ENCODE data around the gene PANX1.

The PANX1 gene

DNA sequence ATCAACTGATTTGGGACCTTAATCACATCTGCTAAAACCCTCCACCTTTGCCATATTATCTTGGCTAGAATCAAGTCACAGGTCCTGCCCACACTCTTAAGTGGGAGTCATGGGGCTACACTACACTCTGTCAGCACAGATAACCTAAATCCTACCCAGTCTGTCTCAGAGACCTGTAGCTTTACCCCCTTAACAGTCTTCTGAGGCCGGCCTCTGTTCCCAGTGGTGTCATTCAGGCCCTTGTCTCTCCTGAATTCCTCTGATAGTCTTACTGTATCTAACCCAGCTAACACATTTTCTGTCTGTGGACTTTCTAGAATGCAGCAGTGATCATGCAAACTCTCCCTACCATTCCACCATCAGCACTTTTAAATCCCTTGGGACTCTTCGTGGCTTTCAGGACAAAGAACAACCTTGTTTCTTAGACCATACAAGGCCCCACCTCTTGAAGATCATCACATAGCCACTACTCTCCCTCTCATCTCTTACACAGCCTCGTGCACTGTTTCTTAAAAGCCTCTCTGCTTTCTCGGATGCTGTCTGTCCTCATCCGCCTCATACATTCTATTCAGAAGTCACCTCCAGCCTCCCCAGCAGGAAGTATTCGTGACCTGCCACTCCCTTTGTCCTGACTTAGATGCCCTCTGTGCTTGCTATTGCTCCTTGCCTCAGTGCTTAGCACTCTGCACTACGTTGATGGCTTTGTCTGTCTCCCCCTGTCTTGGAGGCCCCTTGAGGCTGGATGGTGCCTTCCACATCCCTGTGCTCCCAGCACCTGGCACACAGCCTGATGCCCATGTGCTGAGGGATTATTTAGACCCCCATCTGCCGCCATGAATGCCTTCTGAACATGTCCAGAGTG lies 57.9 kb downstream of the PANX1 start:
- no peak for DNase-seq

DNA sequence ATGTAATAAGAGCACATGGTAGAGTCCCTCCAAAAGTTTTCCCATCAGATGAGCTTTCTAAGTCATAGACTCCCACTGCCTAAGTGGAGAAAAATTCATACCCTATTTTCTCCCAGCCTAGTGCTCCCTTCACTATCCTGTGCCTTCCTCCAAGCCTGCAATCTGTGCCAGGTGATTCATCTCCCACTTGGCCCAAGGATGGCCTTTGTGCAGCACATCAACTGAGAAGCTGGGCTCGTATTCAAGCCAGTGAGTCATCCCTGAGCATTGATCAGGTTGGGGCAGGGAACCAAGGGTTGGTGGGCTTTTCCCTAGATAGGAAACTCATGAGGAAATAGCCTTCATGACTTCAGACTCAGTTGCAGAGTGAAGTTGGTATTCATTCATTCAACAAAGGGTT lies 64.6 kb downstream of the PANX1 start:
- DNase-seq = no peak

DNA sequence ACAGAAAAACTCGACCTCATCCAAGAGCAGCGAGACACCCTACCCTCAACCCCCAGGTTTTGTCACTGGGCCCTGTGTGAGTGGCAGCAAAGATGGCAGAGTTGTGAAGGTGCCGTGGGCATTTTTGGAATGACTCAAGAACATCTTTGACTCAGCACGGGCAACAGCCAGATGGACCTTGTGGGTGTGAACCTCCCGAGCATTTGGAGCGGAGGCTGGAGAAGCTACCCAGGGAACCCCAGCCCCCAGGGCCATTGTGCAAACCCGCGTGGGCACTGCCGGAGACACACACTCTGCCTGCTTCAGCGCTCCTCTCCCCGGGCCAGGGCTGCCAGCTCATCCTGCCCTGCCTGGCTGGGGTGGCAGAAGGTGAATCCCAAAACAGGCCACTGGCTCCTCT lies 66.1 kb downstream of the PANX1 start:
- DNase-seq = no peak

DNA sequence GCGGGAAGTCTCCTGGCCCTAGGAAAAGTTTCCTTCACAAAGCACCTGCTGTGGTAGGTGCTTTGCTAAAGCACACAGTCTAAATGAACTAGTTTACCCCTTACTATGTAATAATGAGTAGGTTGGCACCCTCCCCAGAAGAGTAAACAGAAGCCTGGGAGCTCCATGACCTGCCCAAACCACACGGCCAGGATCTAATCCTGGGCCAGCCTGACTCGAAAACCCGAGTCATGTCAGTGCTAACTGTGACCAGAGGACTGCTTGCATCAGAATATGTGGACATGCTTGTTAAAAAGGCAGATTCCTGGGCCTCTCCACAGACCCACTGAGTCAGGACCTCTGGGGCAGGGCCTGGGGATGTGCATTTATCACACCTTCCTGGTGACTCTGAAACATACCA lies 67.7 kb downstream of the PANX1 start:
- no peak for DNase-seq

DNA sequence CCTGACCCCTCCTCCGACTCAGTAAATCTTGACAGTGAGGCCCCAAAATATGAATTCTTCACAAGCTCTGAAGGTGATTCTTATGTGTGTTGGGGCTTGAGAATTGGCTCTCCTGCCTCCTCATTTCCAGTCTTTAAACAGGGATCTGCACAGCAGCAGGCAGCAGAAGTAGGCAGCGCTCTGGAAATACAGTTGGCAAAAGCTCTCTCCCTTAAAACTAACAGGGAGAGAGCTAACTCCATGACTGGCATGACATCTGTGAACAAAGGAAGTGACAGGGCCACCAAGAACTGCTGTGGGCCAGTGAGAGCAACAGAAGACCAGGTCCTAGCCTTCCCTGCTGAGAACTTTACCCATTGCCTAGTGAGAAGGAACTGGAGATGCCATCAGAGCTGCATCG lies 70.1 kb downstream of the PANX1 start:
- DNase-seq = no peak

DNA sequence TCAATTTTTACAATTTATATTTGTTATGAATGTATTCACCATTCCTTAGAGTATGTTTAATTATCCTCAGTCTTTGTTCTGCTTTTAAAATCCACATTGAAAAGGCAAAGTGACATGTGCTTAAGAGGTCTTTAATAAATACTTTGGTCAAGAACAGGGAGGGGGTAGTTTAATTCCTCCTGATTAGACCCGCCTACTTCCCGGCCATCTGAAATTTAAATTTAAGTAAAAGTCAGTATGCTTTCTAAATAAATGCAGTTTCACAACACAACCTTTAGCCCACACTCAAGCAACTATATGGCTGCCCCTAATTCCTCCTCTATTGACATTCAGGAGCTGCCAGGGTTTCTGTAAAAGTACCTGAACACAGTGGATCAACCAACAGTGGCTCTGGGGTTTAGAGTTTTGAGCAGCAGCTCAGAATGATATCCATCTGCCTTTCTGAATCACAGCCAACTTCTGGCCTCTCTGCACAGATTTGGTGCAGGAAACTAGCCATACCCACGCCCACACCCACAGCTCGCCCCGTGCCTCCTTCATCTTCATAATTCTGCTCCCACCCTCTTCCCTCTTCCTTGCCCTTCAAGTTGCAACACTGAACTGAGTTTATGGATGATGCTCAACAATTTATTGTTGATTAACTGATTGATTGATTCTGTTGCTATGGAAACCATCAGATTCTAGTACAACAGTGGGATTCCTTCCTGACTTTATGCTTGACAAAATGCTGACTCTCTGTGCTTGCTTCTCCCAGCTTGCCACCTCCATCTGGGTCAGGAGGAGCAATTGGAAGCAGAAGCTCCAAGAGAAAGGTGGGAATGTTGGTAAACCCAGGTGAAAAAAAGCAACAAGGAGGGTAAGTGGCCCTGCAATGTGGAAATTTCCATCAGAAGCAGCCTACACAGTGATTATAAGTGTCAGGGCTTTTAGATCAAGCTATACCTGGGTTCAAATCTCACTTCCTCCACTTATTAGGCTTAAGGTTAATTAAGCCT lies 70.8 kb downstream of the PANX1 start:
- DNase-seq = no peak

DNA sequence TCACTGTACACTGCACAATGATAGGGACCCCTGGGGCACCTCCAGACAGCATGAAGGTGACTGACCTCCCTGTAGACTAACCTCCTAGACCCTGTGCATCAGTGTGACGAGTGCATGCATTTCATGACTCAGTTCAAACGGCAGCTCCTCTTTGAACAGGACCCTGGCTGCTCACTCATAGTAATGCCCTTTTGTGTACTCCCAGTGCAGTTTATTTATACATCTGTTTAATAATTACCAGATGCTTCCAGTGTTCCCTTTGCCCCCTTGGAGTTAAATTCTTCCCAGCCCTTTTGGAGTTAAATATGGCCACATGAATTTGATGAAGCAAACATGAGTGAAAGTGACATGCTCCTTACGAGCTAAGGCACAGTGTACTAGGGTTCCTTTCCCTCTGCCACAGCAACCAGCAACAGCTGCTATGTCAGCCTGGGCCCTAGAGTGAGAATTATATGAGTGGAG lies 72.4 kb downstream of the PANX1 start:
- DNase-seq = no peak

DNA sequence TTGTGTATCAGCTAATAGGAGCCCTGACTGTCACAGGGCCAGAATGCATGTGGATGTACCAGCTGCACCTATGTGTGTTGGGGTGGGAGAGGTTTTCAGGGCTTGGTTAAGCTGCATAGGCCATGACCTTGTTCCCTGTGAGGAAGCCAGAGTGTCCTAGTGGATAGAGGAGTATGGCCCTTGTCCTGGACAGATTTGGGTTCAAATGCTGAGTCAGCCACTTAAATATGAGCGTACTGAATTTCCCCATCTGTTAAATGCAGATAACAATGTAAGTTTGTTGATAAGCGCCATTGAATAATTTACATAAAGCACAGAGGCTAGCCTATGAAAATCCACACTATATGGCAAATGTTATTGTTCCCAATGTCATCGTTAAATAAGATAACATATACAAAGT lies 74.4 kb downstream of the PANX1 start:
- no peak for DNase-seq

DNA sequence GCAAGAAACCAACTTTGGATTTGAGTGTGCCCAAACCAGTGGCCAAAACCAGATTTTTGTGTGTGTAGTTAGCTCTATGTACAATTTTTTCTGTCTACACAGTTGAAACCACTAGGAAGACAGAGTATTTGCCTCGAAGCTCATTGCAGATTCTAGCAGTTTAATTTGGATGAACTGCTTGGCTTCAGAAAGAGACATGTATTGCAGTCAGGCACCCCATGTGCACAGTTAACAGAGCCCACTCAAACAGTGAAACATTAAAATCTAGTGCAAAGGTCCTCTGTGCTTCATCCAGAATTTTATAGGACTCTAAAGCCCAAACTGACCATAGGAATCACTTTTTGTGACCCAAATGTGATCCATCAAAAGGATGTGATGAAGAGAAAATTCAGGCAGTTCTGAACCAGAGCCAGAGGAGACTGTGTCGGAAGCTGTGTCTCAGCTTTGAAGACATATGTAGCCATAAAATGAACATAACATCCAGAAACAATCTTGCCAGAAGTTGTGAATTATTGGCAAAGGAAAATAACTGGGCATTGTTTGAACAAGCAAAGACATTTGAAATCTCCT lies 82.7 kb downstream of the PANX1 start:
- DNase-seq = no peak

DNA sequence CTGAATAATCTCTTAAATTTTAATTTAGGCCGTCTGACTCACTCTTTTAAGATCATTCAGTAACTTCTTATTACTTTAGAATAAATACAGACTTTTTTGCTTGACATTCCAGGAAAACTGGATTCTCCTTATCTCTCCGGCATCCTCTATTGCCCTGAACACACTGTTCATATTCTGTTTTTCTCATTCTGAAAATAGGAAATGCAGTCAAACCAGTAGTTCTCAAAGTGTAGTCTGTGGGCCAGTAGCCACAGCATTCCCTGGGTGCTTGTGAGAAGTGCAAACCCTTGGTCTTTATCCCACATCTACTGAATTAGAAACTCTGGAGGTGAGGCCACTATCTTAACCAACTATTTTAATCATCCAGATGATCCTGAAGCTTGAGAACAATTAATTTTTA lies 84.3 kb downstream of the PANX1 start:
- no peak for DNase-seq

DNA sequence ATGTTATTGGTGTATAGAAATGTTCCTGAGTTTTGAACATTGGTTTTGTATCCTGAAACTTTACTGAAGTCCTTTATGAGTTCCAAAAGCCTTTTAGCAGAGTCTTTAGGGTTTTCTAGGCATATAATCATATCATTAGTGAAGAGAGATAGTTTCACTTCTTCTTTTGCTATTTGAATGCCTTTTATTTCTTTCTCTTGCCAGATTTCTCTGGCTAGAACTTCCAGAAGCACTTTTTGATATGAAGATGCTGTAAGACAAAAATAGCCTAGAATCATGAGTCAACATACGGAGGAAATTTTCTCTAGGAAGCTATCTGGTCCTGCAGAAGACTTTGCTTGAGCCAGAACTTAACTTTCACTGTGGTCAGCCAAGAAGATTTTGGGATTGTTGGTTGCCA lies 89.1 kb downstream of the PANX1 start:
- DNase-seq = no peak

DNA sequence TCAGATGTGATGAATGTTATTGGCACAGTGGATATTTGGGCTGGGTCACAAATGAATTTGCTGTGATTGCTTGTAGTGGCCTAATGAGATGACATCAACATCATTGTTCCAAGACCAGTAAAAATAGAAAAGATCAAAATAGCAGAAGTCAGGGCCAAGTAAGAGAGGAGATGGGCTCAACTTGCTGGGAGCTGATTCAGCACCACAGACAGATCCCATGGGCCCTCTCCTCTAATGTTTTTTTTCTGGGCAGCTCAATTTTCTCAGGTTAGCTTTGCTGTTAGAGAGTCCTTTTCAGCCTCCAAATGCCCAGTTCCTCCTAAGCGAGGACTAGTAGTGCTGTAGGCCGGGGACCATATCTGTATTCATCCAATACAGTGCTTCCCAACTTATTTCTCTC lies 89.7 kb downstream of the PANX1 start:
- no peak for DNase-seq

DNA sequence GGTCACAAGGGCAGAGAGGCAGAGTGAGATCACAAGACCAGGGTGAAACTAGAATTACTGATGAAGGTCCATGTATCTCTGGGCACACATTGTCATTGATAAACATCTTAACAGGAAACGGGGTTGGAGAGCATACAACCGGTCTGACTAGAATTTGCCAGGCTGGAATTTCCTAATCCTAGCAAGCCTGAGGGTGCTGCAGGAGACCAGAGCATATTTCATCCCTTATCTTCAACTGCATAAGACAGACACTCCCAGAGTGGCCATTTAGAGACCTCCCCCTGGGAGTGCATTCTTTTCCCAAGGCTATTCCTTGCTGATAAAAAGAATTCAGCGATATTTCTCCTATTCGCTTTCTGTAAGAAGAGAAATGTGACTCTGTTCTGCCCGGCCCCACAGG lies 91.1 kb downstream of the PANX1 start:
- no peak for DNase-seq

DNA sequence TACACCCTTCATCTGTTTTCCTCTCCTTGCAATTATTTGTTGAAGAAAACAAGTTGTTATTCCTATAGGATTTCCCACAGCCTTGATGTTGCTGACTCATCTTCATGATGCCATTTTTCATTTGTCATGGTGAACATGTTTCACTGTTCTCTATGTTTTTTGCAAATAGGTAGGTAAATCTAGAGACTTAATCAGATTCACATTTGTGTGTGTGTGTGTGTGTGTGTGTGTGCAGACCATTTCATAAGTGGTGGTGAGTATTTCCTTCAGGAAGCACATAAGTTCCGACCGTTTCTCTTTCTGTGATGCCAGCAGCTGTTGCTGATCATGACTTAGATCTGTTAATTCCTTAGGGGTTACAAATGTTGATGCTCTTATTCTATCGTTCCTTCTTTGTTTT lies 95.4 kb downstream of the PANX1 start:
- no peak for DNase-seq

Data from stimulated activated CD4-positive, alpha-beta T cell treated with anti-CD3 and anti-CD28 coated beads, Interleukin-4, amount 100 ng/mL, for 4 hours (primary cell).